H9 (cell line): ENCODE results near the gene PPM1B. TPM values are rescaled to one million over a fixed set of nuclear protein-coding genes. Genes with fewer than 3 reads are reported as not detected.

Source experiments
- DNase-seq: peaks from one replicate; pipeline ENCODE4 v3.0.0-alpha.2; 2017
- H2AFZ ChIP-seq: one replicate; pipeline ENCODE4 v1.6.1; 2013; ENCODE audit warnings: mild to moderate bottlenecking, low read length, control low read depth, moderate library complexity
- H2AK5ac ChIP-seq: 2 replicates; pipeline ENCODE4 v1.6.1; 2013; ENCODE audit warnings: low read length, control low read depth, mixed read lengths; ENCODE audit not compliant: insufficient read length
- H2BK120ac ChIP-seq: one replicate; pipeline ENCODE4 v1.6.1; 2013; ENCODE audit warnings: low read depth, mild to moderate bottlenecking, low read length, control low read depth, inconsistent platforms; ENCODE audit not compliant: poor library complexity, severe bottlenecking
- H2BK12ac ChIP-seq: 2 replicates; pipeline ENCODE4 v1.6.1; 2013; ENCODE audit warnings: low read length, control low read depth, mixed read lengths, low read depth; ENCODE audit not compliant: insufficient read length
- H2BK15ac ChIP-seq: 2 replicates; pipeline ENCODE4 v1.6.1; 2013; ENCODE audit warnings: low read depth, low read length, control low read depth
- H2BK20ac ChIP-seq: one replicate; pipeline ENCODE4 v1.6.1; 2013; ENCODE audit warnings: low read depth, mild to moderate bottlenecking, low read length, control low read depth, inconsistent platforms; ENCODE audit not compliant: poor library complexity, severe bottlenecking
- H2BK5ac ChIP-seq: 2 replicates; pipeline ENCODE4 v1.6.1; 2013; ENCODE audit warnings: low read length, control low read depth, mixed read lengths; ENCODE audit not compliant: insufficient read length
- H3K14ac ChIP-seq: 2 replicates; pipeline ENCODE4 v1.6.1; 2013; ENCODE audit warnings: low read length, control low read depth; ENCODE audit not compliant: insufficient read depth
- H3K18ac ChIP-seq: 2 replicates; pipeline ENCODE4 v1.6.1; 2013; ENCODE audit warnings: low read depth, mild to moderate bottlenecking, mixed read lengths, low read length, control low read depth; ENCODE audit not compliant: insufficient read length
- H3K23ac ChIP-seq: 2 replicates; pipeline ENCODE4 v1.6.1; 2013; ENCODE audit warnings: low read length, control low read depth, mixed read lengths, low read depth; ENCODE audit not compliant: insufficient read length
- H3K23me2 ChIP-seq: 2 replicates; pipeline ENCODE4 v1.6.1; 2013; ENCODE audit warnings: low read depth, mild to moderate bottlenecking, mixed read lengths, low read length, control low read depth; ENCODE audit not compliant: insufficient read length, poor library complexity, severe bottlenecking
- H3K27ac ChIP-seq: 2 replicates; pipeline ENCODE4 v1.5.1; 2013; ENCODE audit warnings: low read length, control low read depth, mixed read lengths, low read depth; ENCODE audit not compliant: insufficient read length
- H3K27me3 ChIP-seq: 2 replicates; pipeline ENCODE4 v1.6.1; 2013; ENCODE audit warnings: low read length, control low read depth, inconsistent platforms; ENCODE audit not compliant: insufficient read depth
- H3K4ac ChIP-seq: 2 replicates; pipeline ENCODE4 v1.6.1; 2013; ENCODE audit warnings: low read depth, mild to moderate bottlenecking, control low read depth, inconsistent platforms, low read length, moderate library complexity
- H3K4me1 ChIP-seq: 2 replicates; pipeline ENCODE4 v1.6.1; 2013; ENCODE audit warnings: low read length, control low read depth, inconsistent platforms; ENCODE audit not compliant: insufficient read depth
- H3K4me2 ChIP-seq: 2 replicates; pipeline ENCODE4 v1.6.1; 2013; ENCODE audit warnings: low read length, control low read depth, mixed read lengths; ENCODE audit not compliant: insufficient read length, insufficient read depth
- H3K56ac ChIP-seq: 2 replicates; pipeline ENCODE4 v1.6.1; 2013; ENCODE audit warnings: low read depth, mild to moderate bottlenecking, mixed read lengths, low read length, control low read depth; ENCODE audit not compliant: insufficient read length
- H3K79me1 ChIP-seq: 2 replicates; pipeline ENCODE4 v1.6.1; 2013; ENCODE audit warnings: low read depth, mild to moderate bottlenecking, moderate library complexity, low read length, control low read depth, inconsistent platforms; ENCODE audit not compliant: insufficient read depth, poor library complexity, severe bottlenecking
- H3K79me2 ChIP-seq: 2 replicates; pipeline ENCODE4 v1.6.1; 2013; ENCODE audit warnings: low read length, control low read depth, inconsistent platforms; ENCODE audit not compliant: insufficient read depth
- H3K9ac ChIP-seq: 2 replicates; pipeline ENCODE4 v1.6.1; 2013; ENCODE audit warnings: low read length, control low read depth, mixed read lengths; ENCODE audit not compliant: insufficient read length; ENCODE audit errors: extremely low read depth
- H3K9me3 ChIP-seq: one replicate; pipeline ENCODE4 v1.6.1; 2013; ENCODE audit warnings: low read depth, low read length, inconsistent platforms; ENCODE audit not compliant: control insufficient read depth
- H3T11ph ChIP-seq: one replicate; pipeline ENCODE4 v1.6.1; 2013; ENCODE audit warnings: mild to moderate bottlenecking, low read length, control low read depth, inconsistent platforms
- H4K20me1 ChIP-seq: one replicate; pipeline ENCODE4 v1.6.1; 2013; ENCODE audit not compliant: control insufficient read depth, insufficient read length, insufficient read depth
- H4K5ac ChIP-seq: 2 replicates; pipeline ENCODE4 v1.6.1; 2013; ENCODE audit warnings: low read depth, mild to moderate bottlenecking, mixed read lengths, low read length, control low read depth; ENCODE audit not compliant: insufficient read length
- H4K8ac ChIP-seq: replicated peaks from 2 replicates; pipeline ENCODE4 v1.6.1; 2013; ENCODE audit warnings: low read length, control low read depth, mixed read lengths, low read depth; ENCODE audit not compliant: insufficient read length
- H4K91ac ChIP-seq: 2 replicates; pipeline ENCODE4 v1.6.1; 2013; ENCODE audit warnings: low read depth, mild to moderate bottlenecking, moderate library complexity, mixed read lengths, low read length, control low read depth; ENCODE audit not compliant: insufficient read length
- H3K27ac Mint-ChIP-seq, 3 experiments: 2 replicates in 2 of 3; 3 replicates in 1 of 3; pipeline ENCODE4 v1.8.0; 2020 to 2021; ENCODE audit warnings: mixed read lengths in 3 of 3, mild to moderate bottlenecking in 1 of 3, moderate library complexity in 1 of 3
- H3K27me3 Mint-ChIP-seq: 2 replicates; pipeline ENCODE4 v1.8.0; 2021; ENCODE audit warnings: low read depth, mild to moderate bottlenecking, moderate library complexity, mixed read lengths
- H3K36me3 Mint-ChIP-seq, 3 experiments: 2 replicates in 2 of 3; 3 replicates in 1 of 3; pipeline ENCODE4 v1.8.0; 2020 to 2021; ENCODE audit warnings: low read depth in 3 of 3, mixed read lengths in 3 of 3; ENCODE audit not compliant: insufficient read depth in 1 of 3
- H3K4me1 Mint-ChIP-seq, 2 experiments: 2 replicates each; pipeline ENCODE4 v1.8.0; 2020; ENCODE audit warnings: mixed read lengths in 2 of 2
- H3K4me3 Mint-ChIP-seq, 2 experiments: 2 replicates in 1 of 2; 3 replicates in 1 of 2; pipeline ENCODE4 v1.8.0; 2020 to 2021; ENCODE audit warnings: mild to moderate bottlenecking in 2 of 2, mixed read lengths in 2 of 2, moderate library complexity in 1 of 2
- H3K9me3 Mint-ChIP-seq, 2 experiments: 2 replicates in 1 of 2; 3 replicates in 1 of 2; pipeline ENCODE4 v1.8.0; 2020; ENCODE audit warnings: mild to moderate bottlenecking in 2 of 2, mixed read lengths in 2 of 2, moderate library complexity in 1 of 2
- WGBS: extraction: QIAGEN DNeasy Blood & Tissue Kit; methylation state at CpG from one replicate; pipeline ENCODE4 v1.1.7; 2013; ENCODE audit warnings: missing lambda C conversion rate, low lambda C conversion rate, mixed read lengths; ENCODE audit not compliant: insufficient read length; ENCODE audit errors: extremely low coverage; 5-methylcytosine and 5-hydroxymethylcytosine counted together
- total RNA-seq: library from RNA; stranded (reverse); gene quantifications from 2 replicates; pipeline ENCODE4 v1.2.1, GENCODE V29; 2021
- TF ChIP-seq, protein P1 (sequence below): fragments of 200-600 bp; sonication (generic); conservative IDR thresholded peaks from 3 replicates; pipeline ENCODE4 v1.8.0; 2021; ENCODE audit warnings: antibody characterized with exemption, mild to moderate bottlenecking

Gene PPM1B
- total RNA-seq, 1 experiment from 2014 or later: 156 TPM

- DNase-seq: no peak
- H2BK5ac ChIP-seq: no peak overlapping the region
- no peak overlapping the region for H2AFZ ChIP-seq
- no peak overlapping the region for H3K14ac ChIP-seq
- WGBS: no CpG with 5 or more reads among the region's 3 CpGs
- Mint-ChIP-seq H3K9me3 (peaks cover 3 to 7% of the 10 kb centered on the region in 2 experiments; a peak in 4 of 5 replicates), H3K27me3 (no peaks in the 10 kb centered on the region), H3K36me3 (peaks cover 27 to 44% (median 34%) of the 10 kb centered on the region in 3 experiments), H3K27ac (peak overlapping the region; percentile 31 to 90 (median 64); a peak in 6 of 7 replicates), H3K4me3 (no peak overlapping the region), H3K4me1 (peaks cover 58 to 61% of the 10 kb centered on the region in 2 experiments)
- H4K20me1 ChIP-seq: no peaks in the 10 kb centered on the region
- H4K8ac ChIP-seq: no peak overlapping the region
- H3K4me1 ChIP-seq: peaks cover 4% of the 10 kb centered on the region; the same call in 1 of the 2 replicates
- TF ChIP-seq, protein P1, sequence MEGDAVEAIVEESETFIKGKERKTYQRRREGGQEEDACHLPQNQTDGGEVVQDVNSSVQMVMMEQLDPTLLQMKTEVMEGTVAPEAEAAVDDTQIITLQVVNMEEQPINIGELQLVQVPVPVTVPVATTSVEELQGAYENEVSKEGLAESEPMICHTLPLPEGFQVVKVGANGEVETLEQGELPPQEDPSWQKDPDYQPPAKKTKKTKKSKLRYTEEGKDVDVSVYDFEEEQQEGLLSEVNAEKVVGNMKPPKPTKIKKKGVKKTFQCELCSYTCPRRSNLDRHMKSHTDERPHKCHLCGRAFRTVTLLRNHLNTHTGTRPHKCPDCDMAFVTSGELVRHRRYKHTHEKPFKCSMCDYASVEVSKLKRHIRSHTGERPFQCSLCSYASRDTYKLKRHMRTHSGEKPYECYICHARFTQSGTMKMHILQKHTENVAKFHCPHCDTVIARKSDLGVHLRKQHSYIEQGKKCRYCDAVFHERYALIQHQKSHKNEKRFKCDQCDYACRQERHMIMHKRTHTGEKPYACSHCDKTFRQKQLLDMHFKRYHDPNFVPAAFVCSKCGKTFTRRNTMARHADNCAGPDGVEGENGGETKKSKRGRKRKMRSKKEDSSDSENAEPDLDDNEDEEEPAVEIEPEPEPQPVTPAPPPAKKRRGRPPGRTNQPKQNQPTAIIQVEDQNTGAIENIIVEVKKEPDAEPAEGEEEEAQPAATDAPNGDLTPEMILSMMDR: no peak
- H3K27ac ChIP-seq: no peak overlapping the region
- H2BK120ac ChIP-seq: no peak overlapping the region
- H3K79me1 ChIP-seq: no peaks in the 10 kb centered on the region
- H2BK12ac ChIP-seq: no peak overlapping the region
- H3K56ac ChIP-seq: no peak overlapping the region
- H3K23ac ChIP-seq: no peak overlapping the region
- no peaks in the 10 kb centered on the region for H3K23me2 ChIP-seq
- peaks cover 78% of the 10 kb centered on the region for H3K79me2 ChIP-seq
- H3T11ph ChIP-seq: no peak overlapping the region
- no peak overlapping the region for H3K9ac ChIP-seq
- no peak overlapping the region for H4K91ac ChIP-seq
- H3K9me3 ChIP-seq: no peaks in the 10 kb centered on the region
- no peak overlapping the region for H2AK5ac ChIP-seq
- H3K27me3 ChIP-seq: no peaks in the 10 kb centered on the region
- H3K18ac ChIP-seq: no peak overlapping the region
- no peak overlapping the region for H4K5ac ChIP-seq
- H3K4me2 ChIP-seq: no peak overlapping the region
- H3K4ac ChIP-seq: no peak overlapping the region
- no peak overlapping the region for H2BK15ac ChIP-seq
- H2BK20ac ChIP-seq: no peak overlapping the region
Measured at GRCh38 chr2:44184106-44184505, 15.4 kb downstream of the PPM1B start.
